H1 (cell line): Measurements from ENCODE around the gene CDH18. TPM values are rescaled to one million over a fixed set of nuclear protein-coding genes. Genes with fewer than 3 reads are reported as not detected.

Experiments used
- CTCF ChIA-PET: fragments of 300-600 bp; sonication (Branson Sonifier 250); formaldehyde crosslinking; loops from one replicate; lab custom pipeline; 2021; ENCODE audit not compliant: partially characterized antibody; lab: Charles Lee
- POLR2A ChIA-PET: fragments of 300-600 bp; sonication (Branson Sonifier 250); formaldehyde crosslinking; loops from one replicate; lab custom pipeline; 2021; ENCODE audit warnings: inconsistent platforms; ENCODE audit not compliant: partially characterized antibody; lab: Charles Lee
- DNase-seq, 2 experiments: peaks; one replicate each; pipeline versions ENCODE4 v3.0.0 to v3.0.0-alpha.2; 2010 to 2022; ENCODE audit warnings: low spot score in 2 of 2, low read depth in 1 of 2, mixed read lengths in 1 of 2
- FAIRE-seq: peaks from 2 replicates; lab custom pipeline; 2011; peaks lifted over from hg19 to GRCh38; lab: Jason Lieb, UNC
- H2AFZ ChIP-seq: 2 replicates; pipeline ENCODE4 v1.8.1; 2012; ENCODE audit warnings: low read length, inconsistent platforms
- H2AK5ac ChIP-seq: 2 replicates; pipeline ENCODE4 v1.6.1; 2013; ENCODE audit warnings: low read depth, low read length
- H2BK120ac ChIP-seq: replicated peaks from 2 replicates; pipeline ENCODE3; 2013; ENCODE audit warnings: low read depth, low read length, inconsistent platforms
- H2BK12ac ChIP-seq: 2 replicates; pipeline ENCODE4 v1.6.1; 2013; ENCODE audit warnings: low read depth, low read length
- H2BK15ac ChIP-seq: 2 replicates; pipeline ENCODE4 v1.6.1; 2013; ENCODE audit warnings: low read length
- H2BK20ac ChIP-seq: 2 replicates; pipeline ENCODE4 v1.6.1; 2013; ENCODE audit warnings: low read length
- H2BK5ac ChIP-seq: 2 replicates; pipeline ENCODE4 v1.6.1; 2013; ENCODE audit warnings: low read depth, low read length
- H3K14ac ChIP-seq: 2 replicates; pipeline ENCODE4 v1.6.1; 2013; ENCODE audit warnings: inconsistent platforms; ENCODE audit not compliant: insufficient read length
- H3K18ac ChIP-seq: 2 replicates; pipeline ENCODE4 v1.6.1; 2013; ENCODE audit warnings: low read length; ENCODE audit errors: extremely low read depth
- H3K23ac ChIP-seq: 2 replicates; pipeline ENCODE4 v1.6.1; 2013; ENCODE audit warnings: inconsistent platforms; ENCODE audit not compliant: insufficient read length
- H3K23me2 ChIP-seq: 2 replicates; pipeline ENCODE4 v1.6.1; 2013; ENCODE audit warnings: low read depth, low read length
- H3K27ac ChIP-seq: 2 replicates; pipeline ENCODE4 v1.6.1; 2011; ENCODE audit warnings: low read depth, low read length, inconsistent platforms
- H3K27me3 ChIP-seq, 4 experiments: replicated peaks in 1 of 4; 1 replicate in 1 of 4; 2 replicates in 3 of 4; pipeline versions ENCODE4 v1.6.1 to v1.8.1; 2011 to 2013; ENCODE audit warnings: low read length in 3 of 4, mild to moderate bottlenecking in 3 of 4, inconsistent platforms in 2 of 4, mixed read lengths in 2 of 4, moderate library complexity in 1 of 4; ENCODE audit not compliant: control insufficient read depth in 3 of 4, insufficient read depth in 3 of 4; ENCODE audit errors: extremely low read depth in 1 of 4
- H3K36me3 ChIP-seq, 4 experiments: 2 replicates each; pipeline versions ENCODE4 v1.6.1 to v1.8.1; 2011 to 2013; ENCODE audit warnings: mild to moderate bottlenecking in 4 of 4, low read length in 3 of 4, moderate library complexity in 2 of 4, control low read depth in 1 of 4, inconsistent platforms in 1 of 4; ENCODE audit not compliant: insufficient read depth in 4 of 4, control insufficient read depth in 2 of 4
- H3K4ac ChIP-seq: replicated peaks from 2 replicates; pipeline ENCODE3; 2013; ENCODE audit warnings: low read length, low read depth, mixed read lengths, inconsistent platforms; ENCODE audit not compliant: insufficient read length
- H3K4me1 ChIP-seq, 4 experiments: replicated peaks in 1 of 4; 1 replicate in 1 of 4; 2 replicates in 3 of 4; pipeline versions ENCODE4 v1.6.1 to v1.8.1; 2011 to 2013; ENCODE audit warnings: low read length in 3 of 4, inconsistent platforms in 2 of 4, mixed read lengths in 1 of 4; ENCODE audit not compliant: insufficient read depth in 4 of 4, control insufficient read depth in 3 of 4
- H3K4me2 ChIP-seq, 2 experiments: 2 replicates each; pipeline versions ENCODE4 v1.6.1 to v1.8.1; 2011 to 2013; ENCODE audit warnings: low read depth in 2 of 2, low read length in 2 of 2, control low read depth in 1 of 2, inconsistent platforms in 1 of 2, mild to moderate bottlenecking in 1 of 2; ENCODE audit not compliant: insufficient read depth in 1 of 2
- H3K4me3 ChIP-seq, 4 experiments: fragments of 200-600, 300-600 bp in 1 of 4; sonication (generic), shearing (Covaris generic), sonication (Bioruptor Twin) in 1 of 4; 2 replicates each; pipeline versions ENCODE4 v1.5.1 to v1.8.1; 2011 to 2016; ENCODE audit warnings: low read length in 4 of 4, low read depth in 3 of 4, control low read depth in 2 of 4, inconsistent platforms in 2 of 4, mild to moderate bottlenecking in 2 of 4, mixed read lengths in 1 of 4, moderate library complexity in 1 of 4; ENCODE audit not compliant: insufficient read depth in 2 of 4; ENCODE audit errors: extremely low read depth in 1 of 4
- H3K56ac ChIP-seq: replicated peaks from 2 replicates; pipeline ENCODE3; 2013; ENCODE audit warnings: low read depth, mild to moderate bottlenecking, mixed read lengths, low read length, inconsistent platforms; ENCODE audit not compliant: insufficient read length
- H3K79me1 ChIP-seq: 2 replicates; pipeline ENCODE4 v1.6.1; 2013; ENCODE audit warnings: low read depth, low read length, control low read depth
- H3K79me2 ChIP-seq, 2 experiments: 2 replicates each; pipeline versions ENCODE4 v1.6.1 to v1.8.1; 2012 to 2013; ENCODE audit warnings: low read length in 2 of 2, mild to moderate bottlenecking in 2 of 2, inconsistent platforms in 1 of 2; ENCODE audit not compliant: insufficient read depth in 2 of 2, control insufficient read depth in 1 of 2
- H3K9ac ChIP-seq, 4 experiments: replicated peaks in 1 of 4; 1 replicate in 1 of 4; 2 replicates in 3 of 4; pipeline versions ENCODE4 v1.6.1 to v1.8.1; 2011 to 2013; ENCODE audit warnings: low read depth in 3 of 4, low read length in 3 of 4, control low read depth in 2 of 4, mild to moderate bottlenecking in 2 of 4, moderate library complexity in 2 of 4, inconsistent platforms in 1 of 4; ENCODE audit errors: extremely low read depth in 1 of 4
- H3K9me3 ChIP-seq, 2 experiments: 2 replicates each; pipeline versions ENCODE4 v1.6.1 to v1.8.1; 2012 to 2013; ENCODE audit warnings: mild to moderate bottlenecking in 2 of 2, moderate library complexity in 2 of 2, control low read depth in 1 of 2, inconsistent platforms in 1 of 2, low read depth in 1 of 2, low read length in 1 of 2, mixed read lengths in 1 of 2; ENCODE audit not compliant: insufficient read depth in 2 of 2
- H4K20me1 ChIP-seq, 2 experiments: replicated peaks in 1 of 2; 2 replicates each; pipeline versions ENCODE3 to v1.8.1; 2011 to 2013; ENCODE audit warnings: inconsistent platforms in 2 of 2, low read length in 2 of 2, mild to moderate bottlenecking in 1 of 2; ENCODE audit not compliant: insufficient read depth in 2 of 2, control insufficient read depth in 1 of 2
- H4K5ac ChIP-seq: 2 replicates; pipeline ENCODE4 v1.6.1; 2013; ENCODE audit warnings: low read length, low read depth, mixed read lengths, inconsistent platforms; ENCODE audit not compliant: insufficient read length
- H4K8ac ChIP-seq: 2 replicates; pipeline ENCODE4 v1.8.0; 2013; ENCODE audit warnings: mild to moderate bottlenecking, moderate library complexity, low read length, inconsistent platforms; ENCODE audit not compliant: insufficient read depth; ENCODE audit errors: extremely low read depth
- H4K91ac ChIP-seq: replicated peaks from 2 replicates; pipeline ENCODE3; 2013; ENCODE audit warnings: low read length, mixed read lengths, inconsistent platforms; ENCODE audit not compliant: insufficient read length
- BACH1 ChIP-seq: IDR thresholded peaks from 2 replicates; pipeline ENCODE4 v1.6.1; 2012; ENCODE audit warnings: low read length, improper control_type of control experiment
- RAD21 ChIP-seq, 2 experiments: IDR thresholded peaks in 1 of 2; conservative IDR thresholded peaks in 1 of 2; 2 replicates each; pipeline ENCODE4 v1.6.1; 2011; ENCODE audit warnings: low read depth in 2 of 2, low read length in 2 of 2, improper control_type of control experiment in 1 of 2, inconsistent platforms in 1 of 2, mild to moderate bottlenecking in 1 of 2, moderate library complexity in 1 of 2
- WGBS, 2 experiments: shearing (Covaris generic) in 1 of 2; methylation state at CpG; one replicate each; pipeline versions ENCODE4 v1.1.6 to v1.1.7; 2013 to 2015; ENCODE audit warnings: low lambda C conversion rate in 2 of 2, mixed read lengths in 2 of 2, inconsistent platforms in 1 of 2, low coverage in 1 of 2, missing lambda C conversion rate in 1 of 2; ENCODE audit not compliant: insufficient replicate concordance in 2 of 2, insufficient coverage in 1 of 2, insufficient read length in 1 of 2; ENCODE audit errors: extremely low coverage in 1 of 2, missing lambda C conversion rate in 1 of 2; 5-methylcytosine and 5-hydroxymethylcytosine counted together
- polyA plus RNA-seq, 7 experiments: library from polyadenylated mRNA; depleted of rRNA in 3 of 7; stranded (reverse) in 5 of 7; unstranded in 2 of 7; fragments of >200 nt in 5 of 7; fragments of 200-250 nt in 2 of 7; gene quantifications; 1 replicate in 5 of 7; 2 replicates in 1 of 7; 4 replicates in 1 of 7; pipeline versions ENCODE4 v1.2.1 to v1.2.3, GENCODE V29; 2011 to 2013; ENCODE audit warnings: missing spikeins in 2 of 7, mixed read lengths in 2 of 7
- total RNA-seq: library from RNA; stranded (reverse); fragmentation: NEBNext Ultra II Directional; extraction: Animal tissue kit (Norgen Biotek cat#: 25700); gene quantifications from 2 replicates; pipeline ENCODE4 v1.2.1, GENCODE V29; 2021

The CDH18 gene
- total and polyA plus RNA-seq, 2 of the 8 experiments (the other 6 are each of a cell fraction or from before 2014, with no cell fraction given), result 0.30 to 0.32 TPM

DNA sequence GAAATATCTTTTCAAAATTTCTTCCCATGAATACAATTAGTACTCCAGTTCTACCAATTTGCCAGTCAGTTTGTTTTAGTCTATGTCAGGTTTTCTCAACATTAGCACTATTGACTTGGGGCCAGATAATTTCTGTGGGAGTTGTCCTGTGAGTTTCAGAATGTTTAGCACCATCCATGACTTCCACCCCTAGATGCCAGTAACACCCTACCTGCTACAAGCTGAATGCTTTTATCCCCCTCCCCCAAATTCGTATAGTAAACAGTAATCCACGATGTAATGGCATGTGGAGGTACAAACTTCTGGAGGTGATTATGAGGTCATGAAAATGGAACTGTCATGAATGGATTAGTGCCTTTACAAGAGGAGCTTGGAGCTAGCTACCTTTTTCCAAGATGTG lies 420.0 kb downstream of the CDH18 start:
- H3K23me2 ChIP-seq, result no peaks in the 10 kb centered on the region
- H3K4me2 ChIP-seq, result no peak overlapping the region
- H3K18ac ChIP-seq, result no peak overlapping the region
- no peak overlapping the region for H4K91ac ChIP-seq
- no peaks in the 10 kb centered on the region for H3K79me1 ChIP-seq
- ChIA-PET CTCF (no interaction called here), POLR2A (no interaction called here)
- no peaks in the 10 kb centered on the region for H3K9me3 ChIP-seq
- TF ChIP-seq RAD21 (IDR thresholded peaks at IDR 0.05 in 1 of 2, conservative IDR thresholded peaks at IDR 0.05 in 1 of 2; ENCODE audit: low read depth in 2 of 2, low read length in 2 of 2) (peak; percentile 54 to 62), BACH1 (no peak)
- H2BK20ac ChIP-seq, result no peak overlapping the region
- H3K14ac ChIP-seq, result no peak overlapping the region
- H3K4ac ChIP-seq, result no peak overlapping the region
- H3K27me3 ChIP-seq, result no peaks in the 10 kb centered on the region
- WGBS, 2 experiments, result 87% methylated on average over 2 of the region's 2 CpGs; no CpG with 5 or more reads in 1 of the 2 experiments
- no peaks in the 10 kb centered on the region for H3K4me1 ChIP-seq
- FAIRE-seq (no peak), DNase-seq (no peak)
- H3K4me3 ChIP-seq, result no peak overlapping the region
- H2BK120ac ChIP-seq, result no peak overlapping the region
- no peak overlapping the region for H2BK15ac ChIP-seq
- H2BK5ac ChIP-seq, result no peak overlapping the region
- no peak overlapping the region for H3K9ac ChIP-seq
- H3K27ac ChIP-seq, result no peak overlapping the region
- H3K79me2 ChIP-seq, result no peaks in the 10 kb centered on the region
- H3K56ac ChIP-seq, result no peak overlapping the region
- H2AFZ ChIP-seq, result no peak overlapping the region
- H4K20me1 ChIP-seq, result no peaks in the 10 kb centered on the region
- H2AK5ac ChIP-seq, result no peak overlapping the region
- H3K36me3 ChIP-seq, result no peaks in the 10 kb centered on the region
- H4K5ac ChIP-seq, result no peak overlapping the region
- no peak overlapping the region for H3K23ac ChIP-seq
- H4K8ac ChIP-seq, result no peak overlapping the region
- no peak overlapping the region for H2BK12ac ChIP-seq
